Left lung (tissue), 10 donors: ENCODE data around the gene AHRR. TPM values are rescaled to one million over a fixed set of nuclear protein-coding genes. Genes with fewer than 3 reads are reported as not detected.

Experiments
- ATAC-seq: fragments of 200-7000 bp; cut with Tn5 transposase; one replicate; pipeline ENCODE4 v1.9.1; 2020; ENCODE audit warnings: moderate library complexity
- DNase-seq, 4 donors: peaks; one replicate each; pipeline ENCODE4 v3.0.0-alpha.2; 2013 to 2020
- H3K27ac ChIP-seq, 2 donors: fragments of 200-600 bp; sonication (generic) in 1 of 2; one replicate each; pipeline versions ENCODE4 v1.5.0 to v1.8.0; 2020 to 2021
- H3K27me3 ChIP-seq, 2 donors: fragments of 200-600 bp; sonication (generic) in 1 of 2; one replicate each; pipeline versions ENCODE4 v1.5.0 to v1.8.0; 2020 to 2021
- H3K36me3 ChIP-seq, 2 donors: fragments of 200-600 bp; sonication (generic) in 1 of 2; one replicate each; pipeline versions ENCODE4 v1.5.0 to v1.8.0; 2020 to 2021
- H3K4me1 ChIP-seq, 2 donors: fragments of 200-600 bp; one replicate each; pipeline ENCODE4 v1.8.0; 2021
- H3K4me3 ChIP-seq, 2 donors: fragments of 200-600 bp; sonication (generic) in 1 of 2; one replicate each; pipeline versions ENCODE4 v1.5.0 to v1.8.0; 2020 to 2021; ENCODE audit warnings: mild to moderate bottlenecking in 1 of 2
- H3K9me3 ChIP-seq, 2 donors: fragments of 200-600 bp; sonication (generic) in 1 of 2; one replicate each; pipeline versions ENCODE4 v1.5.0 to v1.8.0; 2020 to 2021
- CTCF ChIP-seq, 2 donors: fragments of 200-600 bp; sonication (generic) in 1 of 2; IDR thresholded peaks; one replicate each; pipeline versions ENCODE4 v1.5.0 to v1.8.0; 2021; ENCODE audit warnings: antibody characterized with exemption in 2 of 2
- intact Hi-C, 2 donors: fragments of 100-400 bp; cut with DNase I; formaldehyde crosslinking; loops; one replicate each; pipeline versions ENCODE4 v1.11.2 to v1.14.2; 2022
- polyA plus RNA-seq, 6 donors: library from polyadenylated mRNA; unstranded; fragments of 120-200 nt; gene quantifications; one replicate each; pipeline ENCODE4 v1.2.1, GENCODE V29; 2013; ENCODE audit not compliant: insufficient read length in 6 of 6
- total RNA-seq, 2 donors: library from RNA; stranded (reverse); fragmentation: NEBNext Ultra II Directional; extraction: Animal tissue kit (Norgen Biotek cat#: 25700); gene quantifications; one replicate each; pipeline ENCODE4 v1.2.1, GENCODE V29; 2021
- donor health status: DM: no; HTN: yes; CAD: no.
- donor health status: DM: no; HTN: no; CAD: no.

AHRR gene
- total and polyA plus RNA-seq, 8 donors = 0.32 to 8.4 (median 4.7) TPM

- H3K27ac ChIP-seq = no peak overlapping the region
- H3K27me3 ChIP-seq = peaks cover 0 to 2% of the 10 kb centered on the region in 2 donors
- ATAC-seq (no peak), DNase-seq (no peak)
- intact Hi-C loops = no loop called here
- H3K4me1 ChIP-seq = no peaks in the 10 kb centered on the region
- TF ChIP-seq CTCF (IDR thresholded peaks at IDR 0.05) = no peak
- H3K9me3 ChIP-seq = no peaks in the 10 kb centered on the region
- H3K36me3 ChIP-seq = no peaks in the 10 kb centered on the region
- no peak overlapping the region for H3K4me3 ChIP-seq
Measured at GRCh38 chr5:329121-329735, 7.7 kb downstream of the AHRR start.

DNA sequence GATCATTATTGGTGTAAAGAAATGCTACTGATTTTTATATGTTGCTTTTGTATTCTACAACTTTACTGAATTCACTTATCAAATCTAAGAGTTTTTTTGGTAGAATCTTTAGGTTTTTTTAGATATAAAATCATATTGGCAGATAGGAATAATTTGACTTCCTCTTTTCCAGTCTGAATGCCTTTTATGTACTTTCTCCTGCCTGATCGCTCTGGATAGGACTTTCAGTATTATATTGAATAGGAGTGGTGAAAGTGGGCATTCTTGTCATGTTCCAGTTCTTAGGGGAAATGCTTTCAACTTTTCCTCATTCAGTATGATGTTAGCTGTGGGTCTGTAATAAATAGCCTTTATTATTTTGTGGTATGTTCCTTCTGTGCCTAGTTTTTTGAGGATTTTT lies 8.3 kb downstream of the AHRR start:
- Histone ChIP-seq H3K4me1 (no peaks in the 10 kb centered on the region), H3K9me3 (no peaks in the 10 kb centered on the region), H3K27me3 (no peaks in the 10 kb centered on the region), H3K36me3 (no peaks in the 10 kb centered on the region), H3K4me3 (no peak overlapping the region), H3K27ac (no peak overlapping the region)
- intact Hi-C loops = no loop called here
- ATAC-seq (no peak), DNase-seq (no peak)
- TF ChIP-seq CTCF (IDR thresholded peaks at IDR 0.05) = no peak

GRCh38 chr5:332843-333242 lies 11.3 kb downstream of the AHRR start:
- TF ChIP-seq CTCF (IDR thresholded peaks at IDR 0.05) = no peak
- Histone ChIP-seq H3K4me1 (no peaks in the 10 kb centered on the region), H3K27me3 (no peaks in the 10 kb centered on the region), H3K4me3 (no peak overlapping the region), H3K27ac (no peak overlapping the region), H3K36me3 (no peaks in the 10 kb centered on the region), H3K9me3 (no peaks in the 10 kb centered on the region)
- intact Hi-C loops = no loop called here
- DNase-seq (no peak), ATAC-seq (no peak)

GRCh38 chr5:333945-334344 lies 12.4 kb downstream of the AHRR start:
- DNase-seq = no peak
- Histone ChIP-seq H3K36me3 (no peaks in the 10 kb centered on the region), H3K9me3 (no peaks in the 10 kb centered on the region), H3K27ac (no peak overlapping the region), H3K4me1 (no peaks in the 10 kb centered on the region), H3K4me3 (no peak overlapping the region), H3K27me3 (no peaks in the 10 kb centered on the region)
- no peak for ATAC-seq
- TF ChIP-seq CTCF (IDR thresholded peaks at IDR 0.05) = no peak
- intact Hi-C loops = no loop called here

DNA sequence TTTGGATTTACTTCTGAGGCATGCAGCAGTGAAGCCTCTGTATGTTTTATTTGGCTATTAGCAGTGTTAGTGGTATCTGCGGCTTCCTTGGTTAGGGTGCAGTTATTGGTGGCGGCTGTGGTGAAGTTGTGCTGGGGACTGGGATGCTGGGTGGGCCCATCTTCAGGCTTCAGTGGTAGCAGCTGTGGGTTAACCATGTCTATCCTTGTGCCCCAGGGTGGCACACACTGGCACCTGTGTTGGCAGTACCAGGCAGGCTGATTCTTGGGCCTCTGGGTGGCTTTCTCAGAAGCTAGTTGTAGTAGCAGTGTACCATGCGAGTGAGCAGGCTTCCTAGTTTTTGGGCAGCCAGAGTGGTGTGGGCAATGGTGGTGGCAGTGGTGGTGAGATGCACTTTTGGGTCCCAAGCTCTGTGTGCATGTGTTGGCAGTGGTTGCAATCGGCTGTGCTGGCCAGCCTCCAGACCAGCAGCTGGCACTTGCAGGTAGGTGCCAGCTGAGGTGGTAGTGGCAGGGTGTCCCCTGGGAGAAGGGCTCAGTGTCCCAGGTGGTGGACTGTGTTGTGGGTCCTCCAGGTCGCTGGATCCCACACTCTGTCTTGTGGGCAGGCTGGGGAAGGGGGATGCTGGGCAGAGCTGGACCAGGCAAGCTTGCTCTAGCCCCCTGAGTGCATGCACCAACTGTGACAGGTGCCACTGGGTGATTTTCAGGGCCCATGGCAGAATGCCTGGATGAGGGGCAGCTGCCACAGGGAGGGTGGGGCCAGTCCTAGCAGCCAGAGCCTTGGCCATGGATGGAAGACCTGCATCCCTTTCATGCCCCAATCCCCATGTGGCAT lies 13.6 kb downstream of the AHRR start:
- intact Hi-C loops = no loop called here
- H3K9me3 ChIP-seq = no peaks in the 10 kb centered on the region
- H3K27me3 ChIP-seq = no peaks in the 10 kb centered on the region
- no peaks in the 10 kb centered on the region for H3K36me3 ChIP-seq
- no peak overlapping the region for H3K27ac ChIP-seq
- H3K4me3 ChIP-seq = no peak overlapping the region
- ATAC-seq (no peak), DNase-seq (no peak)
- no peaks in the 10 kb centered on the region for H3K4me1 ChIP-seq
- TF ChIP-seq CTCF (IDR thresholded peaks at IDR 0.05) = no peak
